Spleen (tissue), 7 donors: Measurements from ENCODE around the gene LIAS.

Experiments
- POLR2A ChIP-seq, 3 donors: fragments of 450-650 bp; IDR thresholded peaks; one replicate each; pipeline ENCODE4 v1.5.1; 2017; ENCODE audit warnings: antibody characterized with exemption in 3 of 3, mild to moderate bottlenecking in 1 of 3
- TF ChIP-seq, protein P1 (sequence below), 11 experiments: fragments of 200-600 bp in 7 of 11; fragments of 450-650 bp in 4 of 11; sonication (generic) in 4 of 11; IDR thresholded peaks in 8 of 11; conservative IDR thresholded peaks in 3 of 11; 1 replicate in 7 of 11; 2 replicates in 4 of 11; pipeline versions ENCODE4 v1.4.0 to v1.8.0; 2016 to 2021; ENCODE audit warnings: antibody characterized with exemption in 11 of 11, inconsistent platforms in 4 of 11, mild to moderate bottlenecking in 1 of 11
- donor health status: DM: no; HTN: no; CAD: no; lungs with moderate emphysema.
- donor health status: DM: no; HTN: no; CAD: no.
- donor health status: DM: no; HTN: no; CAD: no.

- TF ChIP-seq, protein P1, sequence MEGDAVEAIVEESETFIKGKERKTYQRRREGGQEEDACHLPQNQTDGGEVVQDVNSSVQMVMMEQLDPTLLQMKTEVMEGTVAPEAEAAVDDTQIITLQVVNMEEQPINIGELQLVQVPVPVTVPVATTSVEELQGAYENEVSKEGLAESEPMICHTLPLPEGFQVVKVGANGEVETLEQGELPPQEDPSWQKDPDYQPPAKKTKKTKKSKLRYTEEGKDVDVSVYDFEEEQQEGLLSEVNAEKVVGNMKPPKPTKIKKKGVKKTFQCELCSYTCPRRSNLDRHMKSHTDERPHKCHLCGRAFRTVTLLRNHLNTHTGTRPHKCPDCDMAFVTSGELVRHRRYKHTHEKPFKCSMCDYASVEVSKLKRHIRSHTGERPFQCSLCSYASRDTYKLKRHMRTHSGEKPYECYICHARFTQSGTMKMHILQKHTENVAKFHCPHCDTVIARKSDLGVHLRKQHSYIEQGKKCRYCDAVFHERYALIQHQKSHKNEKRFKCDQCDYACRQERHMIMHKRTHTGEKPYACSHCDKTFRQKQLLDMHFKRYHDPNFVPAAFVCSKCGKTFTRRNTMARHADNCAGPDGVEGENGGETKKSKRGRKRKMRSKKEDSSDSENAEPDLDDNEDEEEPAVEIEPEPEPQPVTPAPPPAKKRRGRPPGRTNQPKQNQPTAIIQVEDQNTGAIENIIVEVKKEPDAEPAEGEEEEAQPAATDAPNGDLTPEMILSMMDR (IDR thresholded peaks at IDR 0.05 in 8 of 11, conservative IDR thresholded peaks at IDR 0.05 in 3 of 11) = no peak
- TF ChIP-seq POLR2A (IDR thresholded peaks at IDR 0.05) = no peak
Measured at GRCh38 chr4:39470402-39470801, 11.5 kb downstream of the LIAS start.
